ENCODE data around the gene CNR1. TPM values are rescaled to one million over a fixed set of nuclear protein-coding genes. Genes with fewer than 3 reads are reported as not detected.
"Not testable (repeated sequence)": the region's sequence is repeated elsewhere in the genome, so short reads cannot be mapped to it uniquely, and the experiment has no call there.

Gene CNR1
- 10 to 100 TPM in 1 of 4 donors, 1 to 10 TPM in 2, under 1 TPM in 1; 0.35 to 33.8 (median 3.0) TPM for total RNA-seq

DNA sequence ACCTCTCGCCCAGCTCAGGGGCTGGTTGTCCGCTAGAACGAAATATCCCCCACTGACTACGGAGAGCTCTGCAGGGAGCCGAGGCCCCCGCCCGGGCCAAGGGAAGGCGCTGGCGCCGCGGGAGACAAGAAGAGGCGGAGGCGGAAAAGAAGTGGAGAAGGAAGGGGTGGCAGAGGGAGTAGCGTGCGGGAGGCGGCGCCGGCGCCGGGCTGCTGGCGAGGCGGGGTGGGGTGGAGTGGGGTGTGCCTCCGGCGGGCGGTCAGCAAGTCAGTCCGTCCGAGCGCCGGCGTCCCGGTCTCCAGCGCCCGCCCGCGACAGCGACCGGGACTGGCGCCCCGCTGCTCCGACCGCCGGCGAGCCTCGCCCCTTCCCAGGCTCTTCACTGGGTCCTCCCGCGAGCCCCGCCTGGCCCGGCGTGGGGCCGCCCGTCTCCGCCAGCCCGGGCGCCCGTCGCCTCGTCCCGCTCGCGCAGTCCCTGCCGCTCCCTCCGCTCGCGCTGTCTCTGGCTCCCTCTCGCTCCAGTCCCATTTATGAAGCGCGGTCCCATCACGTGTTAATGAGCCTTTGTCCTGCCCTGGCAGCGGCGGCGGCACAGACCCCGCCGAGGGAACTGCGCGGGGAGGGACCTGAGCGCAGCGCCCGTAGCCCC, at the start of gene CNR1:
Gene CNR1 (minus strand): TSS at position 504 of the 649 bp plus-strand sequence. CDS start 21,073 bp downstream, outside the sequence.
- DNase-seq = peak; percentile 71 to 78 (median 74)
- Histone ChIP-seq H3K27ac (peak within 1 kb of the TSS in 3 of 4 donors; percentile 77 to 94 (median 90)), H3K36me3 (no peaks in the 10 kb centered on the region), H3K27me3 (peaks cover 0 to 11% of the 10 kb centered on the region in 2 donors), H3K9me3 (no peaks in the 10 kb centered on the region), H3K4me1 (peaks cover 0 to 23% (median 1%) of the 10 kb centered on the region in 4 donors), H3K4me3 (peak within 1 kb of the TSS; percentile 54 to 66 (median 62))
- TF ChIP-seq CTCF (IDR thresholded peaks at IDR 0.05) = peak in 2 of 6 experiments; percentile 3 to 16
- TF ChIP-seq POLR2A (IDR thresholded peaks at IDR 0.05) = no peak

DNA sequence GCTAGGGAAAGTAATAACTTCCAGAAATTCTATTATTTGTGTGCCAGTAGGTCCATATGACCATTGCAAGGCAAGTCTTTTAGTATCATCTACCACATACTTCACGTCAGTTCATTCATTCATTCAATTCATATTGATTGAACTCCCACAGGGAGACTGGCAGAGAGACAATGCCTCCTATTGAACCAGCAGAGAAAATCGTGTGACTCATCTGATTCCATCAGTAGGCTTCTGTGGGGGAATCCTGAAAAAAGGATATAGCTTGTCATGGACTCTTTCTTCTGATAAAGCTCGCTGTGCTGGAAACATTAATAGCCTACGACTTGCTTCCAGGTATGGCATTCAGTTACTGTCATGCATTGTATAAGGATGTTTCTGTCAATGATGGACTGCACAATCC, 45.3 kb upstream of the CNR1 start:
- H3K27ac ChIP-seq = no peak overlapping the region
- no peaks in the 10 kb centered on the region for H3K36me3 ChIP-seq
- no peak overlapping the region for H3K4me3 ChIP-seq
- H3K9me3 ChIP-seq = no peaks in the 10 kb centered on the region
- no peaks in the 10 kb centered on the region for H3K27me3 ChIP-seq
- DNase-seq = no peak
- TF ChIP-seq POLR2A (IDR thresholded peaks at IDR 0.05) = no peak
- TF ChIP-seq CTCF (IDR thresholded peaks at IDR 0.05) = no peak
- H3K4me1 ChIP-seq = no peaks in the 10 kb centered on the region

GRCh38 chr6:88209301-88209700, 43.2 kb upstream of the CNR1 start:
- no peaks in the 10 kb centered on the region for H3K27me3 ChIP-seq
- DNase-seq = no peak
- H3K4me1 ChIP-seq = no peaks in the 10 kb centered on the region
- H3K4me3 ChIP-seq = no peak overlapping the region
- TF ChIP-seq CTCF (IDR thresholded peaks at IDR 0.05) (no peak), POLR2A (IDR thresholded peaks at IDR 0.05) (no peak)
- no peak overlapping the region for H3K27ac ChIP-seq
- H3K36me3 ChIP-seq = no peaks in the 10 kb centered on the region
- no peaks in the 10 kb centered on the region for H3K9me3 ChIP-seq

DNA sequence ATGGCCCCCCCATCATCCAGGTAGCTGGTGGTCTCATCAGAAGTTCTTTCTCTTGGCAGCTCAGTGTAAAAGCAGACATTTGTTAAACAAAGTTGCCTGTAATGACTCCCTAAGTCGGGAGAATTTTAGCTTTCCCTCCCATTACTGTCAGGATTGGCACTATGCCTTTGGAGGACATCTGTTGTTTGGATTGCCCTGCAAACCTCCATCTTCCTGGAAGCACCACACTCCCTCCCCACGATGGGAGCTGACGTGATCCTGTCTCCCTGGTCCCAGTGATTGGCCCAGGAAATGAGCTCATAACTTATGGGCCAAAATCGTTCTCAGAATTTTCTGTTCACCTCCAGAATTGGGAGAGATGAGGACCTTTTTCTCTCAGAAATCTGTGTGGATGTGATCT, 42.6 kb upstream of the CNR1 start:
- Histone ChIP-seq H3K27me3 (no peaks in the 10 kb centered on the region), H3K27ac (no peak overlapping the region), H3K4me1 (no peaks in the 10 kb centered on the region), H3K36me3 (no peaks in the 10 kb centered on the region), H3K4me3 (no peak overlapping the region), H3K9me3 (no peaks in the 10 kb centered on the region)
- DNase-seq = no peak
- TF ChIP-seq CTCF (IDR thresholded peaks at IDR 0.05) (no peak), POLR2A (IDR thresholded peaks at IDR 0.05) (no peak)

DNA sequence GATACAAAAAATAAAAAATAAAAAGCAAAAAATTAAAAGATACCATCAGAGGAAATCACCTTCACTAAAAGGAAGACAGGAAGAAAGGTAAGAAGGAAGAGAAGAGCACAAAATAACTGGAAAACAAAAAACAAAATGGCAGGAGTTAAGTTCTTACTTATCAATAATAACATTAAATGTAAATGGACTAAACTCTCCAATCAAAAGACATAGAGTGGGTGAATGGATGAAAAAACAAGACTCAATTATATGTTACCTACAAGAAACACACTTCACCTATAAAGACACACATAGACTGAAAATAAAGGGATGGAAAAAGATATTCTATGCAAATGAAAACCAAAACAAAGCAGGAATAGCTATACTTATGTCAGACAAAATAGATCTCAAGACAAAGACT, 35.6 kb upstream of the CNR1 start:
- H3K27me3 ChIP-seq, H3K4me1 ChIP-seq, DNase-seq, H3K36me3 ChIP-seq, H3K9me3 ChIP-seq, H3K27ac ChIP-seq, H3K4me3 ChIP-seq: not testable (repeated sequence)

GRCh38 chr6:88184921-88185320, 18.8 kb upstream of the CNR1 start:
- TF ChIP-seq POLR2A (IDR thresholded peaks at IDR 0.05) = no peak
- TF ChIP-seq CTCF (IDR thresholded peaks at IDR 0.05) = no peak
- H3K27me3 ChIP-seq = no peaks in the 10 kb centered on the region
- H3K4me1 ChIP-seq = no peaks in the 10 kb centered on the region
- no peak overlapping the region for H3K4me3 ChIP-seq
- DNase-seq = no peak
- H3K27ac ChIP-seq = no peak overlapping the region
- H3K36me3 ChIP-seq = no peaks in the 10 kb centered on the region
- no peaks in the 10 kb centered on the region for H3K9me3 ChIP-seq

Data from Peyer's patch (tissue), 4 donors.